Measurements from ENCODE around the gene GM2A.

GM2A gene

DNA sequence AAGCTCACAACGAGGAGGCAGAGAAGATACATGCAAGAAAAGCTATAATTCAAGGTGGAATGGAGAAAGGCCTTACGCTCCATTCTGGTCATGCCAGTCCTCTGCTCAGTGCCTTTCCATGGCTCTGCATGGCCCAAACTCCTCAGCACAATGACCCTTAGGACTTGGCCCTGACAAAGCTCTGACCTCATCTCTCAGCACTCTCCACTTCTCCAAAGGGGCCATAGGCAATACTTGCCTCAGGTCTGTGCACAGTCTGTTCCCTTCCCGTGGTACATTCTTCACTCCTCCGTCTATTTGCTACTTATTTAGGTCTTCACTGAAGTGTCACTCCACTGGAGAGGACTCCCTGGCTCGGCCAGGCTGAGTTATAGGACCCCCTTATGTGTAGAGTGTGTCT, 25.9 kb downstream of the GM2A start:
- H3K27me3 ChIP-seq, result no peaks in the 10 kb centered on the region
- H3K4me3 ChIP-seq, result no peak overlapping the region
- H3K4me2 ChIP-seq, result no peak overlapping the region
- TF ChIP-seq Cebpa-rat (IDR thresholded peaks at IDR 0.05), result no peak
- H3K27ac ChIP-seq, result no peak overlapping the region
- no peaks in the 10 kb centered on the region for H3K36me3 ChIP-seq
- no peak overlapping the region for H3K9ac ChIP-seq
- no peaks in the 10 kb centered on the region for H3K4me1 ChIP-seq
- no peaks in the 10 kb centered on the region for H3K9me3 ChIP-seq (replicated peaks in 1 of 11)
- no peaks in the 10 kb centered on the region for H4K20me1 ChIP-seq

DNA sequence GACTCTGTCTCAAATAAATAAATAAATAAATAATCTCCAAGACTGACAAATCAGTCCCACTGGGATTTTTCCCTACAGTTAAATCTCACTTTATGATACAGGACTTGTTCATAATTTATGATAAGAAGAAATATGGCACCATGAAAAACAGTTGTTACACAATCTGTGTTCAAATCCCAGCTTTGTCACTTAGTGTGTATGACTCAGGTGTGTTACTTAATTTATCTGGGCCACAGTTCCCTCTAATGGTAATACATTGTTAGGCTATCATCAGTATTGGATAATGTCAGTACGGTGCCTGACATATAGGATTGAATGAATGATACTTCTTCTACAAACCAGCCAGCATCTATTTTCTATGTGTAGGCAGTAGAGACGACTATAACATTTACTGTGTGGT, 27.5 kb downstream of the GM2A start:
- no peaks in the 10 kb centered on the region for H3K36me3 ChIP-seq
- no peak for TF ChIP-seq Cebpa-rat (IDR thresholded peaks at IDR 0.05)
- H3K9ac ChIP-seq, result no peak overlapping the region
- no peaks in the 10 kb centered on the region for H4K20me1 ChIP-seq
- no peaks in the 10 kb centered on the region for H3K27me3 ChIP-seq
- no peak overlapping the region for H3K27ac ChIP-seq
- H3K4me2 ChIP-seq, result no peak overlapping the region
- no peaks in the 10 kb centered on the region for H3K9me3 ChIP-seq (replicated peaks in 1 of 11)
- no peak overlapping the region for H3K4me3 ChIP-seq
- H3K4me1 ChIP-seq, result no peaks in the 10 kb centered on the region

DNA sequence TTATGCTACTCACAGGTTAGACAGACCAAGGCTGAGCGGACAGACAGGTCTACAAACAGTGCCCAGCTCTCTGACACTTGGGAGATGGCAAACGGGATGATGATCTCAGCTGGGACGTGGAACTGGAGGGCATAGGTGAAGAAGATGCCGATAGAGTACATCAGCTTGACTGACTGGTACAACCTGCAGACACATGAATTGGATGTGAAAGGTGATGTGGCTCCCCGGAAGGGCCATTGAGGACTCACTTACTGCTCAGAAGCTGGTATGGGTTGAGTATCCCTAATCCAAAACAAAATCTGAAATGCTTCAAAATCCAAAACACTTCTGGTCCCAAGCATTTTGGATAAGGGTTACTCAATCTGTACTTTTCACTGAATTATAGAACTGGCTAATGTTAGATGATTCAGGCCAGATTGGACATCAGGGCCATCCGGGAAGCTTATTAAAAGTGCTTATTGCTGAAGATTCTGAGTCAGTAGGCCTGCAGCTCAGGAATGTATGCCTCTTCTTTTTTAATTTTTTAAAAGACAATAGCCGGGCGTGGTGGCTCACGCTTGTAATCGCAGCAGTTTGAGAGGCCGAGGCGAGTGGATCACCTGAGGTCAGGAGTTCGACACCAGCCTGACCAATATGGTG, 28.1 kb downstream of the GM2A start:
- no peaks in the 10 kb centered on the region for H4K20me1 ChIP-seq
- H3K27ac ChIP-seq, result no peak overlapping the region
- H3K4me1 ChIP-seq, result no peaks in the 10 kb centered on the region
- no peak overlapping the region for H3K4me3 ChIP-seq
- no peak overlapping the region for H3K4me2 ChIP-seq
- no peaks in the 10 kb centered on the region for H3K9me3 ChIP-seq (replicated peaks in 1 of 11)
- no peak for TF ChIP-seq Cebpa-rat (IDR thresholded peaks at IDR 0.05)
- H3K9ac ChIP-seq, result no peak overlapping the region
- no peaks in the 10 kb centered on the region for H3K36me3 ChIP-seq
- H3K27me3 ChIP-seq, result no peaks in the 10 kb centered on the region

DNA sequence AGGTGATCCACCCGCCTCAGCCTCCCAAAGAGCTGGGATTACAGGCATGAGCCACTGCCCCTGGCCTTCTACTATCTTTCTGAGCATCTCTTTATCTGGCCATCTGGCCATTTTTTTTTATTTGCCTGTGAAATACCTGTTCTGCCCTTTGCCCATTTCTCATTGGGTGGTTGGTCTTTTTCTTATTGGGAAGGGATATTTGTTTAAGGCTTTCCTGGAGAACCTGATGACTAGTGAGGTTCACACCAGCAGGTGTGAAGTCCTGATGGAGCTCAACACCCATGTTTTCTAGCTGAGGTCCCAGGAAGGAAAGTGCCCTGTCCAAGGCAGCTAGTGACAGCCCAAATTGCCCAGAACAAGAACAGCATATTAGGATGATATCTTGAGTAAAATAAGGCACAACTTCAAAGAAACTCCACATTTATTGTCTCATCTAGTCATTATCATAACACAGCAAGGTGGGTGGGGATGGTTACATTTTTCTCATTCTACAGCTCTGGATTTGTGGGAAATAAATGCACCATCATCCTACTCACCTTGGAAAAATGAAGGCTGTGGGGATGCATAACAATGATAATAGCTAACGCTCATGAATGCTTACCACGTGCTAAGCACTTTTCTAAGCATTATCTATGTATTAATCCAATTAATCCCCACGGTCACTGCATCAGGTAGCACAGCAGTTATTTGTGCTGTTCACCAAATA, 30.3 kb downstream of the GM2A start:
- no peak for TF ChIP-seq Cebpa-rat (IDR thresholded peaks at IDR 0.05)
- Histone ChIP-seq H3K4me3 (no peak overlapping the region), H3K9me3 (replicated peaks in 1 of 11) (no peaks in the 10 kb centered on the region), H3K9ac (no peak overlapping the region), H3K36me3 (no peaks in the 10 kb centered on the region), H3K4me1 (no peaks in the 10 kb centered on the region), H3K27ac (no peak overlapping the region), H4K20me1 (no peaks in the 10 kb centered on the region), H3K27me3 (no peaks in the 10 kb centered on the region), H3K4me2 (no peak overlapping the region)

DNA sequence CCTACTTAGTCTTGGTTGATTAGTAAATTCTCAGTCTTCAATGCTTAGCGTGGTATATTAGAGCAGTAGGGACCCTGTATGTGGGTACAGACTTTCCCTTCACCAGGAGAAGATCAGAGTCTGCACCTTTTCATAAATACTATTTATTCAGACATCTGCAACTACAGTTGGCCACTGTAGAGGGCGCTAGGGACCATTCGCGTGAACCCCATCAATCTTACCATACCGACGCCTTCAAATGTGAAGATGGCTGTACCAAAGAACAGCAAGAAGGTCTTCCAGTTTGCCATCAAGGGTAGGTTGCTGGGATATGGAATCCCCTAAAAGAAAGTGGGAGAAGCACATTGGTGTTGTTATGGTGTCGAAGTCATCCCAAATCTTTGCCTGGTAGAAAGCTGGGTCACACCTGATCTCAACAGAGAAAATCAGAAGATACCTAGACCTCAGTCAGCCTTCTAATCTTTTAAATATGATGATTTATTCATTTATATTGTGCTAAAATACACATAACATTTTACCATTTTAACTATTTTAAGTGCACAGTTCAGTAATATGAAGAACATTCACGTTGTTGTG, 31.5 kb downstream of the GM2A start:
- H3K4me2 ChIP-seq, result no peak overlapping the region
- no peaks in the 10 kb centered on the region for H3K9me3 ChIP-seq (replicated peaks in 1 of 11)
- H3K36me3 ChIP-seq, result no peaks in the 10 kb centered on the region
- H3K9ac ChIP-seq, result no peak overlapping the region
- H3K4me3 ChIP-seq, result no peak overlapping the region
- H3K27me3 ChIP-seq, result no peaks in the 10 kb centered on the region
- H3K4me1 ChIP-seq, result no peaks in the 10 kb centered on the region
- H4K20me1 ChIP-seq, result no peaks in the 10 kb centered on the region
- TF ChIP-seq Cebpa-rat (IDR thresholded peaks at IDR 0.05), result no peak
- H3K27ac ChIP-seq, result no peak overlapping the region

DNA sequence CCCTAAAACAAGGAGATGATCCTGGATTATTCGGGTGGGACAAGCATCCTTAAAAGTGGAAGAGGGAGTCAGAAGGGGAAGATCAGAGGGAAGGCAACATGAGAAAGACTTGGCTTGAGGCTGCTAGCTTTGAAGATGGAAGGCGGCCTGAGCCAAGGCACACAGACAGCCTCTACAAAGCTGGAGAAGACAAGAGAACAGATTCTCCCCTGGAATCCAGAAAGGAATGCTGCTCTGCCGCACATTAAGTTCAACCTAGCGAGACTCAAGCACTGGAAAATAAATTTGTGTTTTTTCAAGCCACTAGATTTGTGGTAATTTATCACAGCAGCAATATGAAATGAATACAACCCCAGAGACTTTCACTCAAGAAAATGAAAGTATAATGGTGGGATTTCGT, 32.7 kb downstream of the GM2A start:
- Histone ChIP-seq H3K27ac (no peak overlapping the region), H3K4me1 (no peaks in the 10 kb centered on the region), H4K20me1 (no peaks in the 10 kb centered on the region), H3K4me2 (no peak overlapping the region), H3K27me3 (no peaks in the 10 kb centered on the region), H3K9me3 (replicated peaks in 1 of 11) (peaks cover 0 to 4% (median 0%) of the 10 kb centered on the region in 11 experiments; a peak in 2 of 22 replicates), H3K36me3 (no peaks in the 10 kb centered on the region), H3K9ac (no peak overlapping the region), H3K4me3 (no peak overlapping the region)
- no peak for TF ChIP-seq Cebpa-rat (IDR thresholded peaks at IDR 0.05)

DNA sequence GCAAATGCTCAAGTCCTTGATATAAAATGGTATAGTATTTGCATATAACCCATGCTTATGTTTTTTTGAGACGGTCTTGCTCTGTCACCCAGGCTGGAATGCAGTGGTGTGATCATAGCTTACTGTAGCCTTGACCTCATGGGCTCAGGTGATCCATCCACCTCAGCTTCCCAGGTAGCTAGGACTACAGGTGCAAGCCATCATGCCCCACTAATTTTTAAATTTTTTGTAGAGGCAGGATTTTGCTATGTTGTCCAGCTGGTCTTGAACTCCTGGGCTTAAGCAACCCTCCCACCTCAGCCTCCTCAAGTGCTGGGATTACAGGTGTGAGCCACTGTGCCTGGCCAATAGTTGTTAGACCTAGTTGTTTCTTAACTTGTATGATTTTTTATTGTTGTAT, 33.3 kb downstream of the GM2A start:
- no peak overlapping the region for H3K4me2 ChIP-seq
- no peak for TF ChIP-seq Cebpa-rat (IDR thresholded peaks at IDR 0.05)
- no peak overlapping the region for H3K4me3 ChIP-seq
- H3K9ac ChIP-seq, result no peak overlapping the region
- no peaks in the 10 kb centered on the region for H3K4me1 ChIP-seq
- no peaks in the 10 kb centered on the region for H3K27me3 ChIP-seq
- H3K9me3 ChIP-seq (replicated peaks in 1 of 11), result peaks cover 0 to 10% (median 5%) of the 10 kb centered on the region in 11 experiments; a peak in 10 of 22 replicates
- H4K20me1 ChIP-seq, result no peaks in the 10 kb centered on the region
- H3K36me3 ChIP-seq, result no peaks in the 10 kb centered on the region
- no peak overlapping the region for H3K27ac ChIP-seq

DNA sequence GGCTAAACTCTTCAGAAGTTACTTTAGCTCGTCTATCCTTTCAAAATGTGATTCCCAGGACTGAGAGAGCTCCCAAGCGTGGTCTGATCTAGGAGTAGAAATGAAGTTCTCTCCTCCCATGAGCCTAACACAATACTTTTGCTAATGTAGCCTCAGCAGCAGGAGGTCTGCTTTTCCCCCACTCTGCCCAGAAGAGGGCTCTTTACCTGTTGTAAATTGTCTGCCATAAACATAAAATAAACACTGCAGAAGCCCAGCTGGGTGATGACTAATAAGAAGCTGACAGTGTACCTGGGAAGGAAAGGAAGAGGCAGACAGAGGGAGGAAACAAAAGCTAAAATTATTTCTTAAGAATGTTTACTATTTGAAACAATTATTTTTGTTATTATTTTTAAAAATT, 35.2 kb downstream of the GM2A start:
- Histone ChIP-seq H4K20me1 (no peaks in the 10 kb centered on the region), H3K4me3 (no peak overlapping the region), H3K9me3 (replicated peaks in 1 of 11) (peaks cover 0 to 19% (median 5%) of the 10 kb centered on the region in 11 experiments; a peak in 10 of 22 replicates), H3K27me3 (no peaks in the 10 kb centered on the region), H3K4me1 (no peaks in the 10 kb centered on the region), H3K9ac (no peak overlapping the region), H3K4me2 (no peak overlapping the region), H3K27ac (no peak overlapping the region), H3K36me3 (no peaks in the 10 kb centered on the region)
- no peak for TF ChIP-seq Cebpa-rat (IDR thresholded peaks at IDR 0.05)

DNA sequence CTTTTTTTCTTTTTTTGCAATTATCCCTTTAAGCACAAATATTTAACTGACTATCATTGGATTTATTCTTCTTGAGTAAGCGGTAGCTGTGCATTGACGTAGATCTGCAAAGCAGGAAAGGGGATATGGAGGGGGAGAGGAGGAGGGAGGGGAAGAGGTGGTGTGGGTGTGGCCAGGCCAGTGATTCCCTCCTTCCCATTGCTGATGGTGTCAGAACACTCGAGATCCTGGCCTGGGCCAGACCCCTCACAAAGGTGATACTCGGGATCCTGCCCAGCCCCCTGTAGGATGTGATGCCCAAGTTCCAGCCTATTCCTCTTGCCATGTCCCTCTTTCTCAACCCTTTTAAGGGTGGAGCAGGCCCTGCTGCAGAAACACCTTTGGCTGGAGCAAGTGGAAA, 40.6 kb downstream of the GM2A start:
- Histone ChIP-seq H3K9ac (no peak overlapping the region), H3K4me2 (no peak overlapping the region), H3K4me1 (peaks cover 0 to 5% (median 2%) of the 10 kb centered on the region in 10 experiments; a peak in 1 of 20 replicates), H3K4me3 (no peak overlapping the region), H3K36me3 (no peaks in the 10 kb centered on the region), H3K27ac (no peak overlapping the region), H4K20me1 (no peaks in the 10 kb centered on the region), H3K27me3 (no peaks in the 10 kb centered on the region), H3K9me3 (replicated peaks in 1 of 11) (peaks cover 0 to 19% (median 5%) of the 10 kb centered on the region in 11 experiments; a peak in 10 of 22 replicates)
- no peak for TF ChIP-seq Cebpa-rat (IDR thresholded peaks at IDR 0.05)

DNA sequence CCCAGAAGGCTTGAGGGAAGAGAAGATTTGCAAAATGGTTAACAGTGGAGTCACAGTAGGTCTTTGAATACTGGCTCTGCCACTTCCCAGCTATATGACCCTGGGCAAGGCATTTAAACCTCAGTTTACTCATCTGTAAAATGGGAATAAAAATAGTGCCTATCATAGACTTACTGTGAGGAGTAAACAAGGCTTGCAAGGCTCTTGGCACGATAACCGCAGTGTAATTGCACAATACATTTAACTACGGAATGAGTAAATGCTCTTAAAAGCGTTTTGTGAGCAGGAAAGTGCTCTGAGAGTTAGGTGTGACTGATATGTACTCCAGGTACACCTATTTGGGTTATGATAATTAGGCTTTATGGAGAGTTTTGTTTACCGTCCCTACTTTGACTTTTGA, 42.2 kb downstream of the GM2A start:
- no peaks in the 10 kb centered on the region for H3K36me3 ChIP-seq
- no peak overlapping the region for H3K9ac ChIP-seq
- H3K9me3 ChIP-seq (replicated peaks in 1 of 11), result peaks cover 0 to 19% (median 5%) of the 10 kb centered on the region in 11 experiments; a peak in 10 of 22 replicates
- no peak overlapping the region for H3K4me3 ChIP-seq
- H3K4me1 ChIP-seq, result peaks cover 0 to 5% (median 2%) of the 10 kb centered on the region in 10 experiments; a peak in 1 of 20 replicates
- no peak overlapping the region for H3K27ac ChIP-seq
- no peaks in the 10 kb centered on the region for H3K27me3 ChIP-seq
- H3K4me2 ChIP-seq, result no peak overlapping the region
- TF ChIP-seq Cebpa-rat (IDR thresholded peaks at IDR 0.05), result 0 out of 22 replicates have a peak, but pooled peaks of 2 of the 11 experiments have one; percentile 20 to 22
- H4K20me1 ChIP-seq, result no peaks in the 10 kb centered on the region
